HG02938 (cell line): Measurements from ENCODE around the gene PDAP1.
"Not testable (repeated sequence)": the region's sequence is repeated elsewhere in the genome, so short reads cannot be mapped to it uniquely, and the experiment has no call there.

Source experiments
- ATAC-seq: cut with Tn5 transposase; IDR thresholded peaks from one replicate; pipeline ENCODE4 v1.9.1; 2021; ENCODE audit warnings: mild to moderate bottlenecking, moderate library complexity; ENCODE audit not compliant: unreplicated experiment

PDAP1 gene

GRCh38 chr7:99380032-99380822 is 28.2 kb downstream of the PDAP1 start:
- peak; percentile 23 for ATAC-seq

- not testable (repeated sequence) for ATAC-seq
These were observed 28.7 kb downstream of the PDAP1 start for GRCh38 chr7:99379693-99380031.

GRCh38 chr7:99379043-99379577 is 29.3 kb downstream of the PDAP1 start:
- ATAC-seq, result no peak

GRCh38 chr7:99375070-99375807 is 33.2 kb downstream of the PDAP1 start:
- peak; percentile 32 for ATAC-seq

GRCh38 chr7:99374111-99375064 is 34.0 kb downstream of the PDAP1 start, which contains the start of gene ARPC1B:
Gene ARPC1B, plus strand, starts transcription at chr7:99374730. Its CDS starts 10,985 bp downstream, at chr7:99385715.
- ATAC-seq, result peak; percentile 60

- no peak for ATAC-seq
These were observed 35.0 kb downstream of the PDAP1 start for GRCh38 chr7:99373091-99374066.

- ATAC-seq, result no peak
These were observed 35.9 kb downstream of the PDAP1 start for GRCh38 chr7:99372275-99373090.

GRCh38 chr7:99371376-99371920 is 36.9 kb downstream of the PDAP1 start:
- no peak for ATAC-seq

GRCh38 chr7:99369767-99370391 is 38.5 kb downstream of the PDAP1 start:
- no peak for ATAC-seq

- ATAC-seq, result no peak
These were observed 39.5 kb downstream of the PDAP1 start for GRCh38 chr7:99368750-99369389.

GRCh38 chr7:99366646-99367045 is 41.8 kb downstream of the PDAP1 start:
- ATAC-seq, result no peak

- ATAC-seq, result no peak
These were observed 42.9 kb downstream of the PDAP1 start for GRCh38 chr7:99365318-99366141.

- ATAC-seq, result no peak
These were observed 45.1 kb downstream of the PDAP1 start for GRCh38 chr7:99363286-99363685.

GRCh38 chr7:99362801-99363200 is 45.6 kb downstream of the PDAP1 start:
- no peak for ATAC-seq

GRCh38 chr7:99359465-99360154 is 48.8 kb downstream of the PDAP1 start:
- ATAC-seq, result no peak

- not testable (repeated sequence) for ATAC-seq
These were observed 49.9 kb downstream of the PDAP1 start for GRCh38 chr7:99358521-99358920.
